ENCODE data around the gene SAAL1.

SAAL1 gene

GRCh38 chr11:18081551-18081950 is 24.3 kb downstream of the SAAL1 start:
- no peak for DNase-seq

- DNase-seq: no peak
Observed at GRCh38 chr11:18080451-18080850, 25.4 kb downstream of the SAAL1 start.

- DNase-seq: no peak
Observed at GRCh38 chr11:18078909-18079308, 27.0 kb downstream of the SAAL1 start.

GRCh38 chr11:18075444-18075843 is 30.4 kb downstream of the SAAL1 start:
- DNase-seq: no peak

GRCh38 chr11:18071098-18071705 is 34.7 kb downstream of the SAAL1 start:
- DNase-seq: peak; percentile 57

- DNase-seq: no peak
Observed at GRCh38 chr11:18067372-18067771, 38.5 kb downstream of the SAAL1 start.

GRCh38 chr11:18066626-18067025 is 39.3 kb downstream of the SAAL1 start:
- DNase-seq: no peak

GRCh38 chr11:18065572-18065971 is 40.3 kb downstream of the SAAL1 start:
- peak; percentile 67 for DNase-seq

- DNase-seq: peak; percentile 72
Observed at GRCh38 chr11:18064450-18065054, 41.3 kb downstream of the SAAL1 start.

- peak; percentile 94 for DNase-seq
Observed at GRCh38 chr11:18063862-18064434, 41.9 kb downstream of the SAAL1 start.

- DNase-seq: no peak
Observed at GRCh38 chr11:18063125-18063524, 42.8 kb downstream of the SAAL1 start.

- DNase-seq: no peak
Observed at GRCh38 chr11:18061351-18061750, 44.5 kb downstream of the SAAL1 start.

GRCh38 chr11:18056561-18057181 is 49.2 kb downstream of the SAAL1 start:
- no peak for DNase-seq

GRCh38 chr11:18054511-18055103 is 51.3 kb downstream of the SAAL1 start:
- DNase-seq: no peak

GRCh38 chr11:18050848-18051247 is 55.0 kb downstream of the SAAL1 start:
- no peak for DNase-seq

GRCh38 chr11:18046116-18046777 is 59.6 kb downstream of the SAAL1 start, which contains the start of gene TPH1:
Gene TPH1, minus strand, starts transcription at chr11:18046269. Its CDS starts 5,507 bp downstream, at chr11:18040762.
- DNase-seq: no peak

GRCh38 chr11:18036456-18036855 is 69.4 kb downstream of the SAAL1 start:
- no peak for DNase-seq
